ENCODE data around the gene UBL3.

Gene UBL3

GRCh38 chr13:29782798-29783197 is 67.6 kb downstream of the UBL3 start:
- no peak for TF ChIP-seq GATA2 (IDR thresholded peaks at IDR 0.05; ENCODE audit: low read depth, low read length)
- no peak for TF ChIP-seq GATA3 (IDR thresholded peaks at IDR 0.05; ENCODE audit: low read depth, low read length)

- TF ChIP-seq GATA2 (IDR thresholded peaks at IDR 0.05; ENCODE audit: low read depth, low read length): no peak
- no peak for TF ChIP-seq GATA3 (IDR thresholded peaks at IDR 0.05; ENCODE audit: low read depth, low read length)
Measured at GRCh38 chr13:29774830-29775229, 75.6 kb downstream of the UBL3 start.

GRCh38 chr13:29771247-29771646 is 79.2 kb downstream of the UBL3 start:
- no peak for TF ChIP-seq GATA3 (IDR thresholded peaks at IDR 0.05; ENCODE audit: low read depth, low read length)
- no peak for TF ChIP-seq GATA2 (IDR thresholded peaks at IDR 0.05; ENCODE audit: low read depth, low read length)

- no peak for TF ChIP-seq GATA2 (IDR thresholded peaks at IDR 0.05; ENCODE audit: low read depth, low read length)
- no peak for TF ChIP-seq GATA3 (IDR thresholded peaks at IDR 0.05; ENCODE audit: low read depth, low read length)
Measured at GRCh38 chr13:29767006-29767405, 83.4 kb downstream of the UBL3 start.

GRCh38 chr13:29763436-29764180 is 86.8 kb downstream of the UBL3 start:
- TF ChIP-seq GATA3 (IDR thresholded peaks at IDR 0.05; ENCODE audit: low read depth, low read length) (no peak), GATA2 (IDR thresholded peaks at IDR 0.05; ENCODE audit: low read depth, low read length) (no peak)

- TF ChIP-seq GATA2 (IDR thresholded peaks at IDR 0.05; ENCODE audit: low read depth, low read length) (no peak), GATA3 (IDR thresholded peaks at IDR 0.05; ENCODE audit: low read depth, low read length) (no peak)
Measured at GRCh38 chr13:29761815-29762214, 88.6 kb downstream of the UBL3 start.

GRCh38 chr13:29761160-29761559 is 89.3 kb downstream of the UBL3 start:
- TF ChIP-seq GATA3 (IDR thresholded peaks at IDR 0.05; ENCODE audit: low read depth, low read length) (no peak), GATA2 (IDR thresholded peaks at IDR 0.05; ENCODE audit: low read depth, low read length) (no peak)

GRCh38 chr13:29760544-29760943 is 89.9 kb downstream of the UBL3 start:
- TF ChIP-seq GATA3 (IDR thresholded peaks at IDR 0.05; ENCODE audit: low read depth, low read length) (no peak), GATA2 (IDR thresholded peaks at IDR 0.05; ENCODE audit: low read depth, low read length) (no peak)

- TF ChIP-seq GATA2 (IDR thresholded peaks at IDR 0.05; ENCODE audit: low read depth, low read length) (no peak), GATA3 (IDR thresholded peaks at IDR 0.05; ENCODE audit: low read depth, low read length) (no peak)
Measured at GRCh38 chr13:29758531-29759114, 91.8 kb downstream of the UBL3 start.

- TF ChIP-seq GATA3 (IDR thresholded peaks at IDR 0.05; ENCODE audit: low read depth, low read length) (no peak), GATA2 (IDR thresholded peaks at IDR 0.05; ENCODE audit: low read depth, low read length) (no peak)
Measured at GRCh38 chr13:29756506-29756905, 93.9 kb downstream of the UBL3 start.

GRCh38 chr13:29754473-29754806 is 96.0 kb downstream of the UBL3 start:
- no peak for TF ChIP-seq GATA2 (IDR thresholded peaks at IDR 0.05; ENCODE audit: low read depth, low read length)
- TF ChIP-seq GATA3 (IDR thresholded peaks at IDR 0.05; ENCODE audit: low read depth, low read length): no peak

- TF ChIP-seq GATA2 (IDR thresholded peaks at IDR 0.05; ENCODE audit: low read depth, low read length): no peak
- TF ChIP-seq GATA3 (IDR thresholded peaks at IDR 0.05; ENCODE audit: low read depth, low read length): no peak
Measured at GRCh38 chr13:29753618-29754472, 96.6 kb downstream of the UBL3 start.

GRCh38 chr13:29752175-29752574 is 98.2 kb downstream of the UBL3 start:
- TF ChIP-seq GATA3 (IDR thresholded peaks at IDR 0.05; ENCODE audit: low read depth, low read length) (no peak), GATA2 (IDR thresholded peaks at IDR 0.05; ENCODE audit: low read depth, low read length) (no peak)

- TF ChIP-seq GATA3 (IDR thresholded peaks at IDR 0.05; ENCODE audit: low read depth, low read length) (no peak), GATA2 (IDR thresholded peaks at IDR 0.05; ENCODE audit: low read depth, low read length) (no peak)
Measured at GRCh38 chr13:29750183-29750530, 100.3 kb downstream of the UBL3 start.

All from SH-SY5Y (cell line).